GM12878 (cell line): ENCODE results near the gene MROH2B. TPM values are rescaled to one million over a fixed set of nuclear protein-coding genes. Genes with fewer than 3 reads are reported as not detected.

Experiments used
- ATAC-seq: fragments of 200-7000 bp; cut with Tn5 transposase; 3 replicates; pipeline ENCODE4 v1.9.1; 2020; ENCODE audit warnings: mild to moderate bottlenecking, moderate library complexity
- BruUV-seq: library from RNA; stranded (reverse); fragments of 400-500 nt; replicated peaks from 2 replicates; lab custom pipeline; 2021; lab: Mats Ljungman, UMichigan
- CTCF ChIA-PET: fragments of 300-600 bp; sonication (Branson Sonifier 250); formaldehyde crosslinking; extraction: SDS; loops from one replicate; lab custom pipeline; 2021; ENCODE audit warnings: inconsistent platforms; lab: Yijun Ruan, JAX
- POLR2A ChIA-PET: fragments of 350-600 bp; formaldehyde crosslinking; extraction: SDS; loops from one replicate; lab custom pipeline; 2021; ENCODE audit warnings: inconsistent platforms; lab: Charles Lee
- RAD21 ChIA-PET: fragments of 300-600 bp; sonication (Branson Sonifier 250); formaldehyde crosslinking; loops from one replicate; lab custom pipeline; 2023; ENCODE audit warnings: antibody characterized with exemption; ENCODE audit not compliant: unreplicated experiment; lab: Charles Lee
- SMC1A ChIA-PET: fragments of 300-600 bp; sonication (Branson Sonifier 250); formaldehyde crosslinking; loops from one replicate; lab custom pipeline; 2023; ENCODE audit not compliant: unreplicated experiment, uncharacterized antibody; lab: Charles Lee
- DNase-seq: peaks from one replicate; pipeline ENCODE4 v3.0.0-alpha.2; 2011; ENCODE audit warnings: low read depth, low spot score
- FAIRE-seq: peaks from 3 replicates; lab custom pipeline; 2011; peaks lifted over from hg19 to GRCh38; lab: Jason Lieb, UNC
- H2AFZ ChIP-seq: 2 replicates; pipeline ENCODE4 v1.6.0; 2011; ENCODE audit warnings: low read depth, low read length, control low read depth; ENCODE audit not compliant: control insufficient read depth
- H3K27ac ChIP-seq: 2 replicates; pipeline ENCODE4 v1.5.1; 2011; ENCODE audit warnings: control low read depth; ENCODE audit not compliant: control insufficient read depth, insufficient read depth
- H3K27me3 ChIP-seq, 2 experiments: replicated peaks in 1 of 2; 2 replicates each; pipeline versions ENCODE4 v1.6.0 to v1.6.1; 2011; ENCODE audit warnings: low read length in 1 of 2; ENCODE audit not compliant: control insufficient read depth in 2 of 2, insufficient read depth in 2 of 2
- H3K36me3 ChIP-seq, 2 experiments: 2 replicates each; pipeline ENCODE4 v1.5.1; 2011; ENCODE audit warnings: low read length in 1 of 2; ENCODE audit not compliant: control insufficient read depth in 2 of 2, insufficient read depth in 2 of 2
- H3K4me1 ChIP-seq: 2 replicates; pipeline ENCODE4 v1.6.1; 2011; ENCODE audit warnings: mild to moderate bottlenecking, low read length, moderate library complexity, mixed read lengths; ENCODE audit not compliant: control insufficient read depth, insufficient read depth
- H3K4me2 ChIP-seq: 2 replicates; pipeline ENCODE4 v1.6.0; 2011; ENCODE audit warnings: control low read depth; ENCODE audit not compliant: control insufficient read depth, insufficient read depth
- H3K4me3 ChIP-seq: fragments of 200-600 bp; sonication (generic); 2 replicates; pipeline ENCODE4 v1.5.1; 2016
- H3K79me2 ChIP-seq: 2 replicates; pipeline ENCODE4 v1.6.0; 2011; ENCODE audit warnings: low read length; ENCODE audit not compliant: control insufficient read depth, insufficient read depth
- H3K9ac ChIP-seq: 2 replicates; pipeline ENCODE4 v1.8.0; 2011; ENCODE audit warnings: low read length, control low read depth, mixed read lengths; ENCODE audit not compliant: control insufficient read depth, insufficient read depth
- H3K9me3 ChIP-seq: replicated peaks from 3 replicates; pipeline ENCODE4 v1.5.1; 2011; ENCODE audit warnings: mild to moderate bottlenecking, low read length; ENCODE audit not compliant: control insufficient read depth, insufficient read depth
- H4K20me1 ChIP-seq: 2 replicates; pipeline ENCODE4 v1.6.0; 2011; ENCODE audit not compliant: control insufficient read depth, insufficient read depth
- EGR1 ChIP-seq, 2 experiments: IDR thresholded peaks; 1 replicate in 1 of 2; 2 replicates in 1 of 2; pipeline ENCODE4 v1.6.1; 2011 to 2012; ENCODE audit warnings: low read depth in 2 of 2, low read length in 2 of 2, borderline replicate concordance in 1 of 2, mild to moderate bottlenecking in 1 of 2, moderate library complexity in 1 of 2
- IKZF2 ChIP-seq, 2 experiments: fragments of 450-650 bp; IDR thresholded peaks; 2 replicates each; pipeline ENCODE4 v1.6.1; 2017; ENCODE audit warnings: mild to moderate bottlenecking in 2 of 2, moderate library complexity in 2 of 2
- IRF3 ChIP-seq: fragments of 450-650 bp; IDR thresholded peaks from 2 replicates; pipeline ENCODE4 v1.6.1; 2014; ENCODE audit warnings: mild to moderate bottlenecking
- KAT2A ChIP-seq: conservative IDR thresholded peaks from 2 replicates; pipeline ENCODE4 v1.6.1; 2011; ENCODE audit warnings: low read depth, low read length; ENCODE audit not compliant: control insufficient read depth
- MEF2B ChIP-seq: fragments of 450-650 bp; IDR thresholded peaks from 2 replicates; pipeline ENCODE4 v1.6.1; 2018; ENCODE audit warnings: mild to moderate bottlenecking, moderate library complexity; ENCODE audit not compliant: partially characterized antibody, poor library complexity, severe bottlenecking
- NFYA ChIP-seq: IDR thresholded peaks from 2 replicates; pipeline ENCODE4 v1.6.1; 2011; ENCODE audit warnings: low read depth, mild to moderate bottlenecking, low read length, improper control_type of control experiment, borderline replicate concordance
- NKRF ChIP-seq: fragments of 450-650 bp; conservative IDR thresholded peaks from 2 replicates; pipeline ENCODE4 v1.6.1; 2017; ENCODE audit warnings: mild to moderate bottlenecking, moderate library complexity
- PAX5 ChIP-seq: IDR thresholded peaks from 2 replicates; pipeline ENCODE4 v1.6.1; 2011; ENCODE audit warnings: low read depth, low read length, borderline replicate concordance
- PAX8 ChIP-seq: fragments of 450-650 bp; IDR thresholded peaks from 2 replicates; pipeline ENCODE4 v1.6.1; 2017; ENCODE audit warnings: mild to moderate bottlenecking, moderate library complexity
- POLR2AphosphoS2 ChIP-seq: IDR thresholded peaks from 2 replicates; pipeline ENCODE4 v1.6.1; 2011; ENCODE audit warnings: low read depth, mild to moderate bottlenecking, low read length, improper control_type of control experiment, moderate library complexity
- SMARCA5 ChIP-seq: fragments of 450-650 bp; IDR thresholded peaks from 2 replicates; pipeline ENCODE4 v1.6.1; 2017; ENCODE audit warnings: mild to moderate bottlenecking
- SMC3 ChIP-seq: IDR thresholded peaks from 2 replicates; pipeline ENCODE4 v1.6.1; 2011; ENCODE audit warnings: low read length, improper control_type of control experiment, borderline replicate concordance
- ZBTB4 ChIP-seq: fragments of 450-650 bp; formaldehyde crosslinking; IDR thresholded peaks from 2 replicates; pipeline ENCODE4 v1.4.0; 2022; ENCODE audit warnings: mild to moderate bottlenecking, moderate library complexity
- ZNF592 ChIP-seq: fragments of 450-650 bp; IDR thresholded peaks from 2 replicates; pipeline ENCODE4 v1.6.1; 2017; ENCODE audit warnings: mild to moderate bottlenecking, moderate library complexity
- in situ Hi-C: fragments of 300-500 bp; cut with MboI; formaldehyde crosslinking; loops from 9 replicates; pipeline ENCODE4 v1.14.3; 2018; ENCODE audit warnings: mixed read lengths
- intact Hi-C: fragments of 100-400 bp; cut with micrococcal nuclease; formaldehyde crosslinking; loops from one replicate; pipeline ENCODE4 v1.14.2; 2022; ENCODE audit not compliant: unreplicated experiment
- polyA plus RNA-seq, 11 experiments: library from polyadenylated mRNA; depleted of rRNA in 4 of 11; unstranded in 6 of 11; stranded (reverse) in 5 of 11; fragments of >200 nt; fragmentation: Nextera tagmentation in 4 of 11; fragmentation: Illumina TruSeq in 1 of 11; extraction: Ambion mirVana in 4 of 11; extraction: Trizol in 1 of 11; gene quantifications; 1 replicate in 1 of 11; 2 replicates in 10 of 11; pipeline versions ENCODE4 v1.2.1 to v1.2.3, GENCODE V29; 2011 to 2016; ENCODE audit warnings: inconsistent platforms in 2 of 11, missing spikeins in 2 of 11, low read depth in 1 of 11
- total RNA-seq, 4 experiments: library from RNA; depleted of rRNA in 3 of 4; stranded (reverse); fragments of >200 nt in 3 of 4; fragmentation: Illumina TruSeq in 1 of 4; extraction: Trizol in 1 of 4; gene quantifications; 2 replicates each; pipeline versions ENCODE4 v1.2.1 to v1.2.3, GENCODE V29; 2013 to 2021

Gene MROH2B
- total and polyA plus RNA-seq, 10 of the 15 experiments (the other 5 are each of a cell fraction or from before 2014, with no cell fraction given), result not detected

GRCh38 chr5:41032973-41033372 lies 38.2 kb downstream of the MROH2B start:
- Histone ChIP-seq H3K79me2 (no peaks in the 10 kb centered on the region), H3K4me3 (no peak overlapping the region), H3K9ac (no peak overlapping the region), H4K20me1 (no peaks in the 10 kb centered on the region), H3K4me1 (no peaks in the 10 kb centered on the region), H2AFZ (no peak overlapping the region), H3K9me3 (no peaks in the 10 kb centered on the region), H3K27me3 (no peaks in the 10 kb centered on the region), H3K27ac (no peak overlapping the region), H3K36me3 (no peaks in the 10 kb centered on the region), H3K4me2 (no peak overlapping the region)
- CTCF ChIA-PET, result no interaction called here
- FAIRE-seq, result no peak
- DNase-seq, result no peak
- POLR2A ChIA-PET, result no interaction called here
- RAD21 ChIA-PET, result no interaction called here
- in situ Hi-C loops, result no loop called here
- no peak for ATAC-seq
- intact Hi-C loops, result no loop called here
- SMC1A ChIA-PET, result no interaction called here
- BruUV-seq, result no TSS peak
- no peak for TF ChIP-seq ZNF592
- no peak for TF ChIP-seq POLR2AphosphoS2
- no peak for TF ChIP-seq NFYA
- TF ChIP-seq SMARCA5, result no peak
- no peak for TF ChIP-seq IKZF2 (IDR thresholded peaks at IDR 0.05)
- TF ChIP-seq KAT2A, result no peak
- no peak for TF ChIP-seq SMC3
- no peak for TF ChIP-seq NKRF
- no peak for TF ChIP-seq PAX8
- no peak for TF ChIP-seq EGR1 (IDR thresholded peaks at IDR 0.05; ENCODE audit: borderline replicate concordance in 1 of 2, low read depth in 2 of 2, low read length in 2 of 2)
- TF ChIP-seq MEF2B, result no peak
- no peak for TF ChIP-seq ZBTB4 (CRISPR knock-in tag)
- TF ChIP-seq PAX5, result no peak
- TF ChIP-seq IRF3, result no peak
